HG02938 (cell line): ENCODE measurements around the gene RDM1.
"Not testable (repeated sequence)": the region's sequence is repeated elsewhere in the genome, so short reads cannot be mapped to it uniquely, and the experiment has no call there.

Experiments
- ATAC-seq: cut with Tn5 transposase; IDR thresholded peaks from one replicate; pipeline ENCODE4 v1.9.1; 2021; ENCODE audit warnings: mild to moderate bottlenecking, moderate library complexity; ENCODE audit not compliant: unreplicated experiment

RDM1 gene, protein sequence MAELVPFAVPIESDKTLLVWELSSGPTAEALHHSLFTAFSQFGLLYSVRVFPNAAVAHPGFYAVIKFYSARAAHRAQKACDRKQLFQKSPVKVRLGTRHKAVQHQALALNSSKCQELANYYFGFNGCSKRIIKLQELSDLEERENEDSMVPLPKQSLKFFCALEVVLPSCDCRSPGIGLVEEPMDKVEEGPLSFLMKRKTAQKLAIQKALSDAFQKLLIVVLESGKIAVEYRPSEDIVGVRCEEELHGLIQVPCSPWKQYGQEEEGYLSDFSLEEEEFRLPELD

DNA sequence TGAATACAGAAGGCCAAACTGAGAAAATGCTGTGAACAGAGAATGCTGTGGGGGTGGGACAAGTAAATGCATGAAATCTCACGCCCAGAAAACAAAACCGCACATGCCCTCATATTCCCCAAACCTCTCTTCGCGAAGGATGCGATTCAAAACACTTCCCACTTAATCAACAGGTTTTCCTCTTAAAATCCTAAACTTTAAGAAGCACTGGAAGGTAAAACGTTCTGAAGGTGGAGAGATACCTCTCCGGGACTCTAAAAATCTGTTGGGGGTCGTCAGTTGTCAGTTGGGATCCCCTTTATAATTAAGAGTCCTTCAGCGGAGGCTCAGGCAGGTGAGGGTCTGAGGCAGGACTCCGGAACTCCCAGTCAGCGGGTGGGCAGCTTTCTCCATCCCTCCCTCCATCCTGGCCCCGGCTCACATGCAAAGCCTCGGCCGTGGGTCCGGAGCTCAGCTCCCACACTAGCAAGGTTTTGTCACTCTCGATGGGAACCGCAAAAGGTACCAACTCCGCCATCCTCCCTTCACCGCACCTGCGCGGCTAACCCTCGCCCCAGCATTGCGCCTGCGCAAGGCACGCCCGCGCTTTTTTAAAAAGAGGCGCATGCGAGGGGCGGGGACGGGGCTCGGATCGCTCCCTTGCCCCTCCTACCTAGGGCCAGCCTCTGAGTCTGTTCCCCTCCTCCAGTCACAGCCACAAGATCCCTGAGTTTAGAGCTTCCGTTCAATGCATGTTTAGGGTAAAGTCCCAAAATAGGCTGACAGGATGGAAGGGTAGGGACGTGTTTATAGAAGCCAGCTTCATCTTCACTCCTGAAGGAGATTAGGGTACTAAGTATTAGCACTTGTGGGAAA lies at the start of gene RDM1:
Gene RDM1, minus strand, starts transcription at position 563 of the 855 bp plus-strand sequence. Its CDS starts 46 bp downstream, at position 517.
- no peak for ATAC-seq

DNA sequence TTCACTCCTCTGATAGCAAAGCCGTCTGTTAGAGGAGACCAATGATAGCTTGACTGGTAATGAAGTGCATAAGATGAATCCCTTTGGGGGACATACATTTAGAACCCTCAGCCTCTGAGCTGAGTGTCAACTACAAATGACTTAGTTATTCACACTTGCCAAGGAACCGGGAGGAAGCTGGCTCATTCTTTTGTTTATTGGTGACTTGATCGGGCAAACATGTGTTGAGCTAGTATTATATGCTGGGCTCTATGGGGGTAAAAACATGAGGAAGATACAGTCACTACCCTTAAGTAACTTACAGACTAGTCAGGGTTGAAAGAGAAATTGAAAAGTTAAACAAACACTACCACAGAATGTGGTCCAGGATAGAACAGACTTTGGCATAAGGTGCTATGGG lies 47.8 kb upstream of the RDM1 start:
- no peak for ATAC-seq

DNA sequence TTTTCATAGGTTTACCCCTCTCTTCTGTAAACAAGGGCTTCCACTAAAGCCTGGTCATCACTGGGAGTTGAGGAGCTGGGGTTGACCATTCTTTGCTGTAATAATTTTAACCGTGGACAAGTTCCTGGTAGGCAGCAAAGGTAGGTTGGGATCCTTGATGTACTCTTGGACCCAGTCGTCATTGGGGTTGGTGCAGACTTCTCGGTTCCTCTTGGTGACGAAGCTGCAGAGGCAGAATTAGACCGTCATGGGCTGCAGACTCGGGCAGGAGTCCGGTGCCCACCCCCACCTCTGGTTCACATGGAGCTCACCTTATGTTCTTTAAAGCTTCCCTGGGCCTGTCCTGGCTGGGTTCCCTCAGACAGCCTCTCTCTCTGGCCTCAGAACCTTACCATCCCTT lies 46.9 kb upstream of the RDM1 start:
- ATAC-seq: no peak

DNA sequence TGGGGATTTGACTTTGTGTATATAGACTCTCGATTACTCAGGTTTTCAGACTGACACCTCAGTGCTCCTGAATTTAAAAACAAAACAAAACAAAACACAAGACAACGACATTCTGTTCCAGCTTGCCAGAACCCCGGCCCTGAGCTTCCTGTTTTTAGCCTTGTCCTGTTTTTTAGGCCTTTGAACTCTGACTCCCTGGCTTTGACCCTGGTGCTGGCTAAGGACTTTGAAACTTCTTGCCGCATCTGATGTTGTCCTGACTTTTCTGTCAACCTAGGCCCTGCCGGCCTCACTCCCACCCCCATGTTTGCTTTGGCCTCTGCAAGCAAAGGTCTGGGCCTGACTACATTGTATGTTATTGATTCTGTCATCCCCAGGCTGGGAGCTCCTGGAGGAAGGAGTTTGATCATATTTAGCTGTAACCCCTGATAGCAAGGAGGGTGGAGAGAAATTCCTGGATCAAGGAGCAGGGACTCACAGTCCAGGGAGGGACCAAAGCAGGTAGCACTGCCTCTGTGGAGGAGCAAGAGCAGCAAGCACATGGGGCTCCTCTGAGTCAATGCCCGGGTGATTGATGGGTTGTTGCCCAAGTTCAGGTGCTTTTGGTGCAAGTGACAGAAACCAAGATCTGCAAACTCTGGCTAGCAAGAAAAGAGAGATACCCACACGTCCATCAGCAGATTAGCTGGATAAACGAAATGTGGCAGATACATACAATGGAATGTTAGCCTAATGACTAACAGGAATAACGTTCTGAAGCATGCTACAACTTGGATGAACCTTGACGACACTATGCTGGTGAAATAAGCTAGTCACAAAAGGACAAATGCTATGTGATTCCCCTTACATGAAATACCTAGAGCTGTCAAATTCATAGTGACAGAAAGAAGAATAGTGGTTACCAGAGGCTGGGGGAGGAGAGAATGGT lies 43.0 kb upstream of the RDM1 start:
- ATAC-seq: no peak

DNA sequence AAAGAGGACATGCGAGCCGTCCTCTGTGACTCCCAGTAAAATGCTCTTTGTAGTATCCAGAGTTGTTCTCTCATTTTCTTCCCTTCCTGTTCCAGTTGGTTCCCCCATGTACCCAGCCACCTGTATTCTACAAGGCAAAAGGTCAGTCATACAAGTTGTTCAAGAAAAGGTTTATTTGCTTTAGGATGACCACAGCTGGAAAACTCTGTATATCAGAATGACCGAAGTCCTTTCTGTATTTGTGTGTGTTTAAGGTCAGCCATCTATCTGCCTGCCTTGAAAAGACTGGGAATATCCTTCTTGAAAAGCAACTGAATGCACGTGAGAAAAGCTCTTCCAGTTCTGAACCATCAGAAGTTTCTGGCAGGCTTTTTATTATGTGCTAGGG lies 42.4 kb upstream of the RDM1 start:
- no peak for ATAC-seq

DNA sequence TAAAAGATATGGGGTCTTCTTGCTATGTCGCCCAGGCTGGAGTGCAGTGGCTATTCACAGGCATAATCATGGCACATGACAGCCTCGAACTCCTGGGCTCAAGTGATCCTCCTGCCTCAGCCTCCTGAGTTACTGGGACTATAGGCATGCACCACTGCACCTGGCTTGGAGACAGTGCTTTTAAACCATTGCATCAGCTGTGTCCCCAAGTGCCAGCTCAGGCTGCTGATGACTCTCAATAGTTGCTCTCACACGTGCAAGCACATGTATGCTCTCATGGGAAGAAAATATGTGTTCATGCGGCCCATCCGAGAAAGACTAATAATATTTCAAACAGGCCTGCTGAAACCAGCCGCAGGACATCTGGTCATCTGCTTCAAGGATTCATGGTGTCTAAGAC lies 42.0 kb upstream of the RDM1 start:
- ATAC-seq: no peak

DNA sequence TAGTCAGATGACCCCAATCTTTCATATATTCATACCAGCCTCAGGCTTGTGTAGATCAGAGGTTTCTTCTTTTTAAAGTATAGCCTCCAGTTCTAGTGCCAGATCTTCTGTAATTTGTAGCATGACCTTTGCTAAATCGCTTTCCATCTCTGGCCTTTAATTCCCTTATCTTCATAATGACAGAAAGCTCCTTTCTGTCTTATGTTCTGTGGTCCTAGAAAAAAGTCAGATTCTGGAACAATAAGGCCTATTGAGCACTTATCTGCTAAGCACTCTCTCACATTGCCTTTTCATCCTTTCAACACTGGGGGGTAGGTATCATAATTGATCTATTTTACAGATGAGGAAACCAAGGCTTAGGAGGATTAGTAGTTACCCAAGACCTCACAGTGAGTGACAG lies 41.5 kb upstream of the RDM1 start:
- ATAC-seq: no peak

DNA sequence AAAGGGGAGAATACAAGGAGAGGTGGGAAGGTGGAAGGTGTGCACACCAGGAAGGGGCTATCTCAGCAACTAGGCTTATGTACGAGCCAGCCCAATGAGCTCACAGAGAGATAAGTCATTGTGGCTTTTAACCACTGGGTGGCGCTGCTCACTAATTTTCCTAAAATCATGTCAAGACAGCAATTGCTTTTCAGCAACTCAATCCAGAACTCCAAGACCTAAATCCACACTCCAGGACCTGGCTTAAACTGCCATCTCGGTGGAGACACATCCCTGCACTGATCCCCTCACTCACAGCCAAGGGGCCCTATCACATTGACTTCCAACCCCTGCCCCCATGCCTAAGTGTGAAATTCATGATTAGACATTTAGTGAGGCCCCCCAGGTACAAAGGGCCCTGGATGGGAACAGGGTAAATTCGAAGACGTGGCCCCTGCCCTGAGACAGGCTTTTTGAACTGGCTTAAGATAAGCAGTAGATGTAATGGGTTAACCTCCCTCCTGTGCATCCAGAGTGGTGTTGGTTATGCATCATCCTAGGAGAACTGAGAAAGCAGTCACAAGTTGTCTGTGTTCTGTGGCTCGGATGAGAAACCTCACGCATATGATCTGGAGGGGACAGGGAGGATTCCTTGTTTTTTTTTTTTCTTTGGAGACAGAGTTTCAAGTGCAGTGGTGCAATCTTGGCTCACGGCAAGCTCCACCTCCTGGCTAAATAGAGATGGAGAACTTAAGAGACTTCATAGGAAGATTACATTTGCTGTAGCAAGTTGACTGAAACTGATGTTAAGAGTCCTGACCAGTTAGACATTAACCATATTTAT lies 39.2 kb upstream of the RDM1 start:
- ATAC-seq: no peak

DNA sequence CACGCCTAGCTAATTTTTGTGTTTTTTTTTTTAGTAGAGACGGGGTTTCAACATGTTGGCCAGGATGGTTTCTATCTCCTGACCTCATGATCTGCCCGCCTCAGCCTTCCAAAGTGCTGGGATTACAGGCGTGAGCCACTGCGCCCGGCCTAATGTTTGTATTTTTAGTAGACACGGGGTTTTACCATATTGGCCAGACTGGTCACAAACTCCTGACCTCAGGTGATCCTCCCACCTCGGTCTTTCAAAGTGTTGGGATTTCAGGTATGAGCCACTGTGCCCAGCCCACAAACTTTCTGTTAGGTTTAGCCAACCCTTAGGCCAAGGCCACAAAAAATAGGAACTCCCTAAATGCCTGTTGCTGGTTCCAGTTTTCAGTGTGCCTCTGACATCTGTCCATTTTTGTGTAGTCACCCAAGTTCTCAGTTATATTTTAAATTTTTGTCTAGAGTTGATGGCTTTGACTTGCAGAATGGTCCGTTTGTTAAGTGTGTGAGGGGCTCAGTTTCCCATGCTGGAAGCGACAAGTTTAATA lies 38.0 kb upstream of the RDM1 start:
- no peak for ATAC-seq

DNA sequence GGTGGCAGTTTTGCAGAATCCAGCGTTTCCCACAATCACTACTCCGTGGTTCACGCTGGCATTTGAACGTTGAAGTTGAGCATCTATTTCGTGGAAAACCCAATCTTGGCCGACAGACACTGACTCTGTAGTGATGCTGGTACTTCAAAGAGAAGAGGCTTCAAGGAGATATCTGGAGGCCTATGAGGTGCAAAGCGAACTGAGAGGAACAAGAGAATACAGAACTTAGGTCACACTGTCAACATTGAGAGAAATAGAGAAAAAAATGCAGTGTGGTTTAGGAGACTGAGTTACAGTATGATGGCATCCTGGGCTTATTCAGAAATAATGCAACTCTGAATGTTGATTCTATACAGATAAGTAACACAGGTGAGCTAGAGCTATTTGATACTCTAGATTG lies 34.7 kb upstream of the RDM1 start:
- no peak for ATAC-seq

DNA sequence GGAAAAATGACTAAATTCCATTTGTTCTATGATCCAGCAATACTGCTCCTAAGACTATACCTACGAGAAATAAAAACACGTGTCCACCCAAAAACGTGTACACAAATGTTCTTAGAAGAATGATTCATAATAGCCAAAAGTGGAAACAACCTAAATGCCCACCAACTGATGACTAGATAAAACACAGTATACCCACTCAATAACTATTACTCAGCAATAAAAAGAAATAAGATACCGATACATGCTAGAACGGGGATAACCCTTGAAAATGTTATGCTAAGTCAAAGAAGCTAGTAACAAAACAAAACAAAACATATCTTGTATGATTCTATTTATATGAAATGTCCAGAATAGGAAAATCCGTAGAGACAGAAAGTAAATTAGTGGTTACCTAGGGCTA lies 33.1 kb upstream of the RDM1 start:
- no peak for ATAC-seq

DNA sequence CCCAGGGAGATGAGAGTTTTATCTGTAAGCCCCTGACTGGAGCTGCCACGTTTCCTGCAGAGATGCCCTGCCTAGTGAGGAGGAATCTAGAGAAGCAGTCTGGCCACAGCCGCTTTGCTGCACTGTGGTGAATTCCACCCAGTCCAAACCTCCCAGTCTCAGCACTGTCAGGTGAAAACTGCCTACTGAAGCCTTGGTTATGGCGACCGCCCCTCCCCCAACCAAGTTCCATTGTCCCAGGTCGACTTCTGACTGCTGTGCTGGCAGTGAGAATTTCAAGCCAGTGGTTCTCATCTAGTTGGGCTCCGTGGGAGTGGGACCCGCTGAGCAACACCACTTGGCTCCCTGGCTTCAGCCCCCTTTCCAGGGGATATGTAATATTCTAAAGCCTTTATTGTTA lies 23.1 kb upstream of the RDM1 start:
- no peak for ATAC-seq

DNA sequence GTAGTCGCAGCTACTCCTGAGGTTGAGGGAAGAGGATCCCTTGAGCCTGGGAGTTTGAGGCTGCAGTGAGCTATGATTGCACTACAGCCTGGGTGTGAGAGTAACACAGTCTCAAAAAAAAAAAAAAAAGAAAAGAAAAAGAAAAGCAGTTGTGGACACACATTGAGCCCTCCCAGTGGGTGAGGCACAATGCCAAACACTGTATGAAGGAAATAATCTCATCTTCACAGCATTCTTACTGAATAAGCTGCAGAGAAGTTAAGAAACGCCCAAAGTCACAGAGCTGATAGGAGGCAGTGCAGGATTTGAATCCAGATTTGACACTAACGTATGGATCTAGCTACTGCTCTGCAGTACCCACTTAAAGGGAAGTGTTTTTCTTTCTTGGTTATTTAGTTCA lies 18.8 kb upstream of the RDM1 start:
- no peak for ATAC-seq

DNA sequence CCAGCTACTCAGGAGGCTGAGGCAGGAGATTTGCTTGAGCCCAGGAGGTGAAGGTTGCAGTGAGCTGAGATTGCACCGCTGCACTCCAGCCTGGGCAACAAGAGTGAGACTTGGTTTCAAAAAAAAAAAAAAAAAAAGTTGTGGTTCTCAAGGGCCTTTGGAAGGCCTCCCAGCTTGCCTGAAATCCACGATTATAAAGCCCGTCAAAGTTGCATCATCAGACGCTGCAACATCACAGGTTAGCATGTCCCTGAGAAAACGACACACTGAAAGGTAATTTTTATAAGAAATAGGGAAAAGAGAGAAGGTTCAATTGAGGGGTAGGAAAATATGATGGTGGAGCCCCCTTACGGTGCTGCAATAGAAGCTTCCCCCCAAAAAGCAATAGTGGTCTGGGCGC lies 17.5 kb upstream of the RDM1 start:
- ATAC-seq: no peak

DNA sequence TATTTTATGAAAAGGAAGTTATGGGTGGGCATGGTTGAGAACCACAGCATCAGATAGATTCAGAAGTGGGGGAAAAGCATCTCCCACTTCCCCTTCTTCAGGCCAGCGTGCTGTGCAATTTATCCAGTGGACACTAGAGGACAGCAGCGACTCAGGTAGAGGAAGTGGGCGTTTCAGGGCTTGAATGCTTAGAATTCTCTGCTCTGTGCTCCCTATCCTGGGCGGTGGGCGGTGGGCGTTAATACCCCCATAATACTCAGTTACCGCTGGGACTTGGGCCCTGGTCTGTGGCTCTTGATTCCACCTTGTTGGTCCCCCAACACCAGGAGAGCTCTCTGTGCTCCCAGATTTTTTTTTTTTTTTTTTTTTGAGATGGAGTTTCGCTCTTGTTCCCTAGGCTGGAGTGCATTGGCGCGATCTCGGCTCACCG lies 16.6 kb upstream of the RDM1 start:
- ATAC-seq: no peak

DNA sequence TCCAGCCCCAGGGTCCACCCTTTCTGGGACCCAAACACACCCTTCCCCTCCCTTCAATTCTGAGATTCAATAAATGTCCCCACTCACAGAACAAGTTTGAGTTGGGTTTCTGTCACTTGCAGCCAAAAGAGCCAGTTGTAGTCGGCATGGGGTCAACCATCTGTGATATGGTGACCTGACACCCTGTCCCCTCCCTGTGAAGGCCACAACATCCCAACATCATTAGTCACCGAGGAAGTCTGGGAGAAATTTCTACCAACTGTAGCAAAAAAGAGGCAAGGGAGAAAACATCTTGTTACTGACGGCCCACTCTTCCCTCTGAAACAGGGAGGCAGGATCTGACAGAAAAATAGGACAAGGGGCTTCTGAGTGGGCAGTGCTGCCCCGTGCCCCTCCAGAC lies 13.6 kb upstream of the RDM1 start:
- no peak for ATAC-seq

DNA sequence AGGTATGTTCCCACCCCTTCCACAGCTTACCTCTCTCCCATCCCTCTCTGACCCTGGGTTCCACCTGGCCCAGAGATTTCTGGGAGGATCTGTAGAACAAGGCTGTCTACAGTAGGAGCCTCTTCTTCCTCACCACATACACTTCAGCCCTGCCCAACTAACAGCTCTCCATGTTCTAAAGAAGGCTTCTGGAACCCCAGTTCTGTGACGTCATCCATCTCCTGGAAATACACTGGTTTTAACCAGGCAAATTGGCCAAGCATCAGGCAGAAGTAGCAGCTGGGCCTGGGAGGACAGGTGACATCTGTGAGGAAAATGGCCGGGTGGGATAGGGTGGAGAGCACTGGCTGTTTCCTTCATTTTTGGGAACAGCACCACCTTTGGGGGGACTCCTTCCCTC lies 13.0 kb upstream of the RDM1 start, which contains the start of gene LYZL6:
Gene LYZL6, minus strand, starts transcription at position 177 of the 400 bp plus-strand sequence. CDS start 4,357 bp downstream, outside the sequence.
- no peak for ATAC-seq

DNA sequence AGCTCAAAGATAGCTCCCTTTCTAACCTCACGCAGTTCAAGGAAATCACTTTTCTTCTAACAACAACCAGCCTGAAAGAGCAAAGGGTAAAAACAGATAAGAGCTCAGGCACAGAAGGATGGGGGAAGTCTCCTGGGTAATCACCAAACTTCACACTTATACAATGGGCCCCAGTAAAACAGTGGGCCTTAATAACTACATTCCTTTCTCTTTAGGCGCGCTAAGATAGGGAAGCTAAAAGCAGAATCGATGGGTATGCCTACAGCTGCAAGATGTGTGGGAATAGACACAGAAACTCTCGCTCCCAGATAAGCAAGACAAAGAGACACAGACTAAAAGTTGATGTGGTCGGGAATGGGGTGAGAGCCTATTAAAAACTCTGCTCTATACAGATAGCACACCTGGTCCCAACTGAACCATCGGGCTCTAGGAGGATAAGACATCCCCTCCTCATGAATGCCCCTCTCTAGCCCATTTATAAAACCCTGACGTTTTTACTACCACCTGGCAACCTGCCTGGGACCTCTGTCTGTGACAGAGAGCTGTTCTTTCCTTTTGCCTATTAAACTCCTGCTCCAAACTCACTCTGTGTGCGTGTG lies 12.1 kb upstream of the RDM1 start:
- no peak for ATAC-seq

DNA sequence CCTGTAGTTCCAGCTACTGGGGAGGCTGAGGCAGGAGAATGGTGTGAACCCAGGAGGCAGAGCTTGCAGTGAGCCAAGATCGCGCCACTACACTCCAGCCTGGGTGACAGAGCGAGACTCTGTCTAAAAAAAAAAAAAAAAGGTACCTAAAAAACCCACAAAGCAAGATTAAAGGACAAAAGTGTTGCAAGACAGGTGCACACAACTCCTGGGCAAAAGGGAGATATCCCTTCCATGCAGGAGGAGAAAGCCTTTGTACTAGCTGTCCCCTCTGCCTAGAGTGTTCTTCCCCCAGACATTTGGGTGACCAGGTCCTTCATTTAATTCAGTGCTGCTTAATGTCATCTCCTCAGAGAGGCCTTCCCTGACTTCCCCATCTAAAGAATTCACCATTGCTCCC lies 7.9 kb upstream of the RDM1 start:
- not testable (repeated sequence) for ATAC-seq

DNA sequence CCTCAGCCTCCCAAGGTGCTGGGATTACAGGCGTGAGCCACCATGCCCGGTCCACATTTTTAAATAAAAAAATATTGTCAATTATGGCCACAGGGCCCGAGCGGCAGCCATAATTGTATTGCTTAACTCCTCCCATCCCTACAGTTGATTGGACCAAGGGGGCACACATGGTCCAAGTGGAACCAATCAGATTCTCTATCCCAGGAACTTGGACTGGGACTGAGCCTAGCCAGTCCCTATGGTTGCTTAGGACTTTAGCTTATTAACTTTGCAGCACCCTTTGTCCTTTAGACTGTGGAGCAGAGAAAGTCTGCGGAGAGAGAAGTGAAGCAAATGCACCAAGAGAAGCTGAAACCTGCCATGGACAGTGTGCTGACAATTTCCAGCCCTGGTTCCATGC lies 5.5 kb upstream of the RDM1 start:
- no peak for ATAC-seq
